NCI-H2227 (cell line): Measurements from ENCODE around the gene SOX21.

ENCODE experiments used
- DNase-seq: peaks from one replicate; lab custom pipeline; 2025; ENCODE audit not compliant: unreplicated experiment; lab: John Stamatoyannopoulos, UW

Gene SOX21

GRCh38 chr13:94679614-94680013 lies 32.7 kb downstream of the SOX21 start:
- DNase-seq, result no peak

- no peak for DNase-seq
These were observed 33.5 kb downstream of the SOX21 start for GRCh38 chr13:94678845-94679244.

- DNase-seq, result no peak
These were observed 34.5 kb downstream of the SOX21 start for GRCh38 chr13:94677799-94678198.

- DNase-seq, result peak; percentile 25
These were observed 37.6 kb downstream of the SOX21 start for GRCh38 chr13:94674609-94675348.

- no peak for DNase-seq
These were observed 38.5 kb downstream of the SOX21 start for GRCh38 chr13:94673851-94674250.

GRCh38 chr13:94672400-94672799 lies 39.9 kb downstream of the SOX21 start:
- no peak for DNase-seq

DNA sequence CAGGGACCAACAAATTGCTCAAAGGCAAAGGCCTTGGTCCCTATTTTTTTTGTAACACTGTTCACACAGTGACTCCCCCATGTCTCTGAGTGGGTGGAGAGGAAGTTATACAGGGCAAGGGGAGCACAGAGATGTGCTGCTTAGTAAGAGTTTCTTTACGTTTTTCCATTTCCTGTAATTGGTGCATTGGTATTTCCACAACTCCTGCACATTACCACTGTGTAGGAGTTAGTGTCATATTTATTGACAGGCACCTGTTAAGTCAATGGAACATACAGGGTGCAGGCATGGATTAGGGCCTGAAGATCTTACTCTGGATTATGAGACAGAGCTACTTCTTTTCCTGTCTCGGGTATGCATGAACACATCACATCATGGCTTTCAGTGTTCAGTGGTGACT lies 45.2 kb downstream of the SOX21 start:
- no peak for DNase-seq

GRCh38 chr13:94666065-94666464 lies 46.3 kb downstream of the SOX21 start:
- no peak for DNase-seq

- no peak for DNase-seq
These were observed 47.5 kb downstream of the SOX21 start for GRCh38 chr13:94664889-94665288.

- DNase-seq, result no peak
These were observed 49.9 kb downstream of the SOX21 start for GRCh38 chr13:94662274-94662945.

DNA sequence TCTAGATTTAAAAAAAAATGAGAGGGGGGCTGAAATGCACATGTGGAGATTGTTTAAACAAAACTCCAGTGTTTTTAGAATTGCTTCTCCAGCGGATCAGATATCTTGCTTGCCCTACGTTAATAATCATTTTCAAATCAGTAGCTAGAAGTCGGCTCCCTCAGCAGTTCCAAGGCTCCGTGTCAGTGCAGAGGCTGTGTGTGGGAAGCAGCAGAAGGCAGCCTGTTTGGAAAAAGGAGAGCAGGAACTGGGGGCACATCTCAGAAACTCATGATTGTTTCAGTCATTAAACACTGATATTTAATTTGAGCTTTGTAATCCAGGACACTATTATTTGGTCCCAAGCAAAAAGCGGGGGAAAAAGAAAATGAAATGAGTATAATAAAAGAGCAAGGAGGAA lies 50.9 kb downstream of the SOX21 start:
- DNase-seq, result no peak

- no peak for DNase-seq
These were observed 51.5 kb downstream of the SOX21 start for GRCh38 chr13:94660695-94661326.
